DND-41 (cell line): ENCODE results near the gene SLIT2.

ENCODE experiments used
- ATAC-seq: fragments of 200-7000 bp; cut with Tn5 transposase; 3 replicates; pipeline ENCODE4 v1.9.1; 2021; ENCODE audit warnings: low read depth; ENCODE audit not compliant: insufficient read depth
- DNase-seq: peaks from one replicate; pipeline ENCODE4 v3.0.0-alpha.2; 2020
- H2AFZ ChIP-seq: 2 replicates; pipeline ENCODE4 v1.6.0; 2012; ENCODE audit warnings: low read depth, low read length
- H3K27ac ChIP-seq: 2 replicates; pipeline ENCODE4 v1.5.1; 2012; ENCODE audit warnings: low read length, inconsistent platforms
- H3K27me3 ChIP-seq: fragments of 200-600 bp; sonication (generic); 2 replicates; pipeline ENCODE4 v1.6.0; 2012; ENCODE audit warnings: low read length, mild to moderate bottlenecking, inconsistent platforms; ENCODE audit not compliant: insufficient read depth, poor library complexity
- H3K36me3 ChIP-seq: 2 replicates; pipeline ENCODE4 v1.5.1; 2012; ENCODE audit warnings: low read length, inconsistent platforms; ENCODE audit not compliant: insufficient read depth
- H3K4me1 ChIP-seq: 2 replicates; pipeline ENCODE4 v1.5.1; 2012; ENCODE audit warnings: mild to moderate bottlenecking, low read length; ENCODE audit not compliant: insufficient read depth
- H3K4me2 ChIP-seq: 2 replicates; pipeline ENCODE4 v1.6.0; 2012; ENCODE audit warnings: mild to moderate bottlenecking, moderate library complexity, low read length, inconsistent platforms; ENCODE audit not compliant: insufficient read depth
- H3K4me3 ChIP-seq, 2 experiments: fragments of 200-600 bp in 1 of 2; shearing (Covaris generic) in 1 of 2; 2 replicates each; pipeline ENCODE4 v1.5.1; 2012 to 2016; ENCODE audit warnings: inconsistent platforms in 2 of 2, low read length in 2 of 2, mild to moderate bottlenecking in 2 of 2, low read depth in 1 of 2, moderate library complexity in 1 of 2
- H3K79me2 ChIP-seq: 2 replicates; pipeline ENCODE4 v1.6.0; 2012; ENCODE audit warnings: low read length, inconsistent platforms; ENCODE audit not compliant: insufficient read depth
- H3K9ac ChIP-seq: 2 replicates; pipeline ENCODE4 v1.6.0; 2012; ENCODE audit warnings: low read depth, mild to moderate bottlenecking, inconsistent platforms, low read length, moderate library complexity
- H3K9me3 ChIP-seq: 2 replicates; pipeline ENCODE4 v1.5.1; 2012; ENCODE audit warnings: low read length, moderate library complexity, mild to moderate bottlenecking, inconsistent platforms; ENCODE audit not compliant: insufficient read depth, severe bottlenecking
- H4K20me1 ChIP-seq: 2 replicates; pipeline ENCODE4 v1.6.0; 2012; ENCODE audit warnings: low read length; ENCODE audit not compliant: insufficient read depth
- CTCF ChIP-seq: IDR thresholded peaks from 2 replicates; pipeline ENCODE4 v1.5.1; 2012; ENCODE audit warnings: borderline replicate concordance, low read length, moderate library complexity, mild to moderate bottlenecking; ENCODE audit not compliant: poor library complexity, severe bottlenecking; ENCODE audit errors: extremely low read depth
- EZH2 ChIP-seq: IDR thresholded peaks from 3 replicates; pipeline ENCODE4 v1.6.1; 2012; ENCODE audit warnings: borderline replicate concordance, low read depth, mild to moderate bottlenecking, moderate library complexity, low read length, inconsistent platforms; ENCODE audit not compliant: severe bottlenecking

Gene SLIT2

GRCh38 chr4:20276848-20277247 is 25.1 kb downstream of the SLIT2 start:
- Histone ChIP-seq H4K20me1 (no peaks in the 10 kb centered on the region), H3K79me2 (no peaks in the 10 kb centered on the region), H3K36me3 (no peaks in the 10 kb centered on the region), H2AFZ (no peak overlapping the region), H3K9me3 (no peaks in the 10 kb centered on the region), H3K27ac (no peak overlapping the region), H3K4me2 (no peak overlapping the region), H3K27me3 (no peaks in the 10 kb centered on the region), H3K4me3 (no peak overlapping the region), H3K4me1 (no peaks in the 10 kb centered on the region), H3K9ac (no peak overlapping the region)
- ATAC-seq = no peak
- TF ChIP-seq EZH2 (no peak), CTCF (no peak)
- DNase-seq = no peak

GRCh38 chr4:20278195-20278594 is 26.5 kb downstream of the SLIT2 start:
- Histone ChIP-seq H3K27me3 (no peaks in the 10 kb centered on the region), H3K79me2 (no peaks in the 10 kb centered on the region), H3K4me3 (no peak overlapping the region), H3K4me1 (no peaks in the 10 kb centered on the region), H3K9me3 (no peaks in the 10 kb centered on the region), H3K9ac (no peak overlapping the region), H2AFZ (no peak overlapping the region), H3K36me3 (no peaks in the 10 kb centered on the region), H3K27ac (no peak overlapping the region), H4K20me1 (no peaks in the 10 kb centered on the region), H3K4me2 (no peak overlapping the region)
- DNase-seq (no peak), ATAC-seq (no peak)
- TF ChIP-seq EZH2 (no peak), CTCF (no peak)

GRCh38 chr4:20279381-20279780 is 27.7 kb downstream of the SLIT2 start:
- TF ChIP-seq CTCF (no peak), EZH2 (no peak)

GRCh38 chr4:20281453-20281852 is 29.7 kb downstream of the SLIT2 start:
- ATAC-seq (no peak), DNase-seq (no peak)
- Histone ChIP-seq H4K20me1 (no peaks in the 10 kb centered on the region), H3K36me3 (no peaks in the 10 kb centered on the region), H2AFZ (no peak overlapping the region), H3K27ac (no peak overlapping the region), H3K9ac (no peak overlapping the region), H3K79me2 (no peaks in the 10 kb centered on the region), H3K4me3 (no peak overlapping the region), H3K9me3 (no peaks in the 10 kb centered on the region), H3K4me1 (no peaks in the 10 kb centered on the region), H3K27me3 (no peaks in the 10 kb centered on the region), H3K4me2 (no peak overlapping the region)
- TF ChIP-seq EZH2 (no peak), CTCF (no peak)

More at GRCh38 chr4:20279381-20279780, 27.7 kb downstream of the SLIT2 start:
- H3K9me3 ChIP-seq = no peaks in the 10 kb centered on the region
- no peaks in the 10 kb centered on the region for H3K27me3 ChIP-seq
- no peaks in the 10 kb centered on the region for H3K79me2 ChIP-seq
- H3K4me1 ChIP-seq = no peaks in the 10 kb centered on the region
- ATAC-seq = no peak
- H3K9ac ChIP-seq = no peak overlapping the region
- H3K27ac ChIP-seq = no peak overlapping the region
- H4K20me1 ChIP-seq = no peaks in the 10 kb centered on the region
- H3K4me3 ChIP-seq = no peak overlapping the region
- DNase-seq = no peak
- no peak overlapping the region for H2AFZ ChIP-seq
- H3K4me2 ChIP-seq = no peak overlapping the region
- no peaks in the 10 kb centered on the region for H3K36me3 ChIP-seq
